OCI-LY3 (cell line): ENCODE results near the gene FRMD8.
A peak's percentile ranks its signal among the peaks of the same experiment; 100 is the strongest.

ENCODE experiments used
- CTCF ChIP-seq: fragments of 200-600, 300-600 bp; sonication (generic); IDR thresholded peaks from 2 replicates; pipeline ENCODE4 v1.5.1; 2014; ENCODE audit warnings: antibody characterized with exemption, low read length, low read depth
- EZH2phosphoT487 ChIP-seq: fragments of 200-600 bp; shearing (Covaris generic); IDR thresholded peaks from 2 replicates; pipeline ENCODE4 v1.6.1; 2018; ENCODE audit warnings: antibody characterized with exemption, mixed run types, low read depth

- TF ChIP-seq CTCF (peak; percentile 56), EZH2phosphoT487 (no peak)
These were observed 68.4 kb downstream of the FRMD8 start for GRCh38 chr11:65454696-65455456.
